HG02763 (cell line): ENCODE results near the gene CIITA.

Experiments used
- ATAC-seq: cut with Tn5 transposase; IDR thresholded peaks from one replicate; pipeline ENCODE4 v1.9.1; 2021; ENCODE audit warnings: mild to moderate bottlenecking, moderate library complexity; ENCODE audit not compliant: unreplicated experiment

CIITA gene

GRCh38 chr16:10978871-10979446 is 102.0 kb downstream of the CIITA start:
- no peak for ATAC-seq

- ATAC-seq = no peak
Measured at GRCh38 chr16:10979717-10980601, 103.0 kb downstream of the CIITA start.

- ATAC-seq = no peak
Measured at GRCh38 chr16:10980813-10981212, 103.8 kb downstream of the CIITA start.

GRCh38 chr16:10981697-10982216 is 104.8 kb downstream of the CIITA start:
- ATAC-seq = peak; percentile 73

- peak; percentile 57 for ATAC-seq
Measured at GRCh38 chr16:10982465-10983150, 105.6 kb downstream of the CIITA start.

- peak; percentile 13 for ATAC-seq
Measured at GRCh38 chr16:10983159-10983558, 106.2 kb downstream of the CIITA start.

- no peak for ATAC-seq
Measured at GRCh38 chr16:10984509-10984908, 107.5 kb downstream of the CIITA start.
